Fibroblast of lung (primary cell): Measurements from ENCODE around the gene LRRC8E.

Source experiments
- EZH2 ChIP-seq: IDR thresholded peaks from 2 replicates; pipeline ENCODE4 v1.5.1; 2012; ENCODE audit warnings: low read length, control low read depth, mild to moderate bottlenecking; ENCODE audit errors: missing control alignments
- TF ChIP-seq, protein P1 (sequence below), 2 donors: IDR thresholded peaks in 1 of 2; conservative IDR thresholded peaks in 1 of 2; 1 replicate in 1 of 2; 2 replicates in 1 of 2; pipeline ENCODE4 v1.5.1; 2011 to 2012; ENCODE audit warnings: low read length in 2 of 2, control low read depth in 1 of 2, inconsistent platforms in 1 of 2, low read depth in 1 of 2, mild to moderate bottlenecking in 1 of 2

DNA sequence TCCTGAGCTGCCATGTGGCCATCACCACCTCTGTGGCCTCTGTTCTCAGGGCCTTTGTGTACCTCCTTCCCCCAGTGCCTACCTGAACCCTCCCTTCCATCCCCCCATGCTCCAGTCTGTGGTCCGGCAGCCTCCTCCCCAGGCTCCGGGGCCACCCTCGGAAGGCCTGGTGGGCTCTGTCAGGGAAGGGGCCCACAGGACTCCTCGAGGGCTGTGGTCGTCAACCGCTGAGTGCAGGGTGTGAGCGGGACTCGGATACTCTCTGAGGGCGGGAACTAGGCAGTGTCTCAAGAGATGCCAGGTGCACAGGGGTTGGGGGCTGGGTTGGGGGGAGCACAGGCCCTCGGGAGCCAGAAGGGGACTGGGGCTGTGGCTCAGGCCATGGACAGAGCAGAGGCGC is 19.2 kb downstream of the LRRC8E start:
- no peak for TF ChIP-seq EZH2
- TF ChIP-seq, protein P1, sequence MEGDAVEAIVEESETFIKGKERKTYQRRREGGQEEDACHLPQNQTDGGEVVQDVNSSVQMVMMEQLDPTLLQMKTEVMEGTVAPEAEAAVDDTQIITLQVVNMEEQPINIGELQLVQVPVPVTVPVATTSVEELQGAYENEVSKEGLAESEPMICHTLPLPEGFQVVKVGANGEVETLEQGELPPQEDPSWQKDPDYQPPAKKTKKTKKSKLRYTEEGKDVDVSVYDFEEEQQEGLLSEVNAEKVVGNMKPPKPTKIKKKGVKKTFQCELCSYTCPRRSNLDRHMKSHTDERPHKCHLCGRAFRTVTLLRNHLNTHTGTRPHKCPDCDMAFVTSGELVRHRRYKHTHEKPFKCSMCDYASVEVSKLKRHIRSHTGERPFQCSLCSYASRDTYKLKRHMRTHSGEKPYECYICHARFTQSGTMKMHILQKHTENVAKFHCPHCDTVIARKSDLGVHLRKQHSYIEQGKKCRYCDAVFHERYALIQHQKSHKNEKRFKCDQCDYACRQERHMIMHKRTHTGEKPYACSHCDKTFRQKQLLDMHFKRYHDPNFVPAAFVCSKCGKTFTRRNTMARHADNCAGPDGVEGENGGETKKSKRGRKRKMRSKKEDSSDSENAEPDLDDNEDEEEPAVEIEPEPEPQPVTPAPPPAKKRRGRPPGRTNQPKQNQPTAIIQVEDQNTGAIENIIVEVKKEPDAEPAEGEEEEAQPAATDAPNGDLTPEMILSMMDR (conservative IDR thresholded peaks at IDR 0.05 in 1 of 2, IDR thresholded peaks at IDR 0.05 in 1 of 2; ENCODE audit: low read depth in 1 of 2, low read length in 2 of 2): no peak
